H1 (cell line): ENCODE measurements around the gene IFT27. TPM values are rescaled to one million over a fixed set of nuclear protein-coding genes. Genes with fewer than 3 reads are reported as not detected.

ENCODE experiments used
- CTCF ChIA-PET: fragments of 300-600 bp; sonication (Branson Sonifier 250); formaldehyde crosslinking; loops from one replicate; lab custom pipeline; 2021; ENCODE audit not compliant: partially characterized antibody; lab: Charles Lee
- POLR2A ChIA-PET: fragments of 300-600 bp; sonication (Branson Sonifier 250); formaldehyde crosslinking; loops from one replicate; lab custom pipeline; 2021; ENCODE audit warnings: inconsistent platforms; ENCODE audit not compliant: partially characterized antibody; lab: Charles Lee
- DNase-seq, 2 experiments: peaks; one replicate each; pipeline versions ENCODE4 v3.0.0 to v3.0.0-alpha.2; 2010 to 2022; ENCODE audit warnings: low spot score in 2 of 2, low read depth in 1 of 2, mixed read lengths in 1 of 2
- FAIRE-seq: peaks from 2 replicates; lab custom pipeline; 2011; peaks lifted over from hg19 to GRCh38; lab: Jason Lieb, UNC
- H2AFZ ChIP-seq: 2 replicates; pipeline ENCODE4 v1.8.1; 2012; ENCODE audit warnings: low read length, inconsistent platforms
- H2AK5ac ChIP-seq: 2 replicates; pipeline ENCODE4 v1.6.1; 2013; ENCODE audit warnings: low read depth, low read length
- H2BK120ac ChIP-seq: replicated peaks from 2 replicates; pipeline ENCODE3; 2013; ENCODE audit warnings: low read depth, low read length, inconsistent platforms
- H2BK12ac ChIP-seq: 2 replicates; pipeline ENCODE4 v1.6.1; 2013; ENCODE audit warnings: low read depth, low read length
- H2BK15ac ChIP-seq: 2 replicates; pipeline ENCODE4 v1.6.1; 2013; ENCODE audit warnings: low read length
- H2BK20ac ChIP-seq: 2 replicates; pipeline ENCODE4 v1.6.1; 2013; ENCODE audit warnings: low read length
- H2BK5ac ChIP-seq: 2 replicates; pipeline ENCODE4 v1.6.1; 2013; ENCODE audit warnings: low read depth, low read length
- H3K14ac ChIP-seq: 2 replicates; pipeline ENCODE4 v1.6.1; 2013; ENCODE audit warnings: inconsistent platforms; ENCODE audit not compliant: insufficient read length
- H3K18ac ChIP-seq: 2 replicates; pipeline ENCODE4 v1.6.1; 2013; ENCODE audit warnings: low read length; ENCODE audit errors: extremely low read depth
- H3K23ac ChIP-seq: 2 replicates; pipeline ENCODE4 v1.6.1; 2013; ENCODE audit warnings: inconsistent platforms; ENCODE audit not compliant: insufficient read length
- H3K23me2 ChIP-seq: 2 replicates; pipeline ENCODE4 v1.6.1; 2013; ENCODE audit warnings: low read depth, low read length
- H3K27ac ChIP-seq: 2 replicates; pipeline ENCODE4 v1.6.1; 2011; ENCODE audit warnings: low read depth, low read length, inconsistent platforms
- H3K27me3 ChIP-seq, 4 experiments: replicated peaks in 1 of 4; 1 replicate in 1 of 4; 2 replicates in 3 of 4; pipeline versions ENCODE4 v1.6.1 to v1.8.1; 2011 to 2013; ENCODE audit warnings: low read length in 3 of 4, mild to moderate bottlenecking in 3 of 4, inconsistent platforms in 2 of 4, mixed read lengths in 2 of 4, moderate library complexity in 1 of 4; ENCODE audit not compliant: control insufficient read depth in 3 of 4, insufficient read depth in 3 of 4; ENCODE audit errors: extremely low read depth in 1 of 4
- H3K36me3 ChIP-seq, 4 experiments: 2 replicates each; pipeline versions ENCODE4 v1.6.1 to v1.8.1; 2011 to 2013; ENCODE audit warnings: mild to moderate bottlenecking in 4 of 4, low read length in 3 of 4, moderate library complexity in 2 of 4, control low read depth in 1 of 4, inconsistent platforms in 1 of 4; ENCODE audit not compliant: insufficient read depth in 4 of 4, control insufficient read depth in 2 of 4
- H3K4ac ChIP-seq: replicated peaks from 2 replicates; pipeline ENCODE3; 2013; ENCODE audit warnings: low read length, low read depth, mixed read lengths, inconsistent platforms; ENCODE audit not compliant: insufficient read length
- H3K4me1 ChIP-seq, 4 experiments: replicated peaks in 1 of 4; 1 replicate in 1 of 4; 2 replicates in 3 of 4; pipeline versions ENCODE4 v1.6.1 to v1.8.1; 2011 to 2013; ENCODE audit warnings: low read length in 3 of 4, inconsistent platforms in 2 of 4, mixed read lengths in 1 of 4; ENCODE audit not compliant: insufficient read depth in 4 of 4, control insufficient read depth in 3 of 4
- H3K4me2 ChIP-seq, 2 experiments: 2 replicates each; pipeline versions ENCODE4 v1.6.1 to v1.8.1; 2011 to 2013; ENCODE audit warnings: low read depth in 2 of 2, low read length in 2 of 2, control low read depth in 1 of 2, inconsistent platforms in 1 of 2, mild to moderate bottlenecking in 1 of 2; ENCODE audit not compliant: insufficient read depth in 1 of 2
- H3K4me3 ChIP-seq, 4 experiments: fragments of 200-600, 300-600 bp in 1 of 4; sonication (generic), shearing (Covaris generic), sonication (Bioruptor Twin) in 1 of 4; 2 replicates each; pipeline versions ENCODE4 v1.5.1 to v1.8.1; 2011 to 2016; ENCODE audit warnings: low read length in 4 of 4, low read depth in 3 of 4, control low read depth in 2 of 4, inconsistent platforms in 2 of 4, mild to moderate bottlenecking in 2 of 4, mixed read lengths in 1 of 4, moderate library complexity in 1 of 4; ENCODE audit not compliant: insufficient read depth in 2 of 4; ENCODE audit errors: extremely low read depth in 1 of 4
- H3K56ac ChIP-seq: replicated peaks from 2 replicates; pipeline ENCODE3; 2013; ENCODE audit warnings: low read depth, mild to moderate bottlenecking, mixed read lengths, low read length, inconsistent platforms; ENCODE audit not compliant: insufficient read length
- H3K79me1 ChIP-seq: 2 replicates; pipeline ENCODE4 v1.6.1; 2013; ENCODE audit warnings: low read depth, low read length, control low read depth
- H3K79me2 ChIP-seq, 2 experiments: 2 replicates each; pipeline versions ENCODE4 v1.6.1 to v1.8.1; 2012 to 2013; ENCODE audit warnings: low read length in 2 of 2, mild to moderate bottlenecking in 2 of 2, inconsistent platforms in 1 of 2; ENCODE audit not compliant: insufficient read depth in 2 of 2, control insufficient read depth in 1 of 2
- H3K9ac ChIP-seq, 4 experiments: replicated peaks in 1 of 4; 1 replicate in 1 of 4; 2 replicates in 3 of 4; pipeline versions ENCODE4 v1.6.1 to v1.8.1; 2011 to 2013; ENCODE audit warnings: low read depth in 3 of 4, low read length in 3 of 4, control low read depth in 2 of 4, mild to moderate bottlenecking in 2 of 4, moderate library complexity in 2 of 4, inconsistent platforms in 1 of 4; ENCODE audit errors: extremely low read depth in 1 of 4
- H3K9me3 ChIP-seq, 2 experiments: 2 replicates each; pipeline versions ENCODE4 v1.6.1 to v1.8.1; 2012 to 2013; ENCODE audit warnings: mild to moderate bottlenecking in 2 of 2, moderate library complexity in 2 of 2, control low read depth in 1 of 2, inconsistent platforms in 1 of 2, low read depth in 1 of 2, low read length in 1 of 2, mixed read lengths in 1 of 2; ENCODE audit not compliant: insufficient read depth in 2 of 2
- H4K20me1 ChIP-seq, 2 experiments: replicated peaks in 1 of 2; 2 replicates each; pipeline versions ENCODE3 to v1.8.1; 2011 to 2013; ENCODE audit warnings: inconsistent platforms in 2 of 2, low read length in 2 of 2, mild to moderate bottlenecking in 1 of 2; ENCODE audit not compliant: insufficient read depth in 2 of 2, control insufficient read depth in 1 of 2
- H4K5ac ChIP-seq: 2 replicates; pipeline ENCODE4 v1.6.1; 2013; ENCODE audit warnings: low read length, low read depth, mixed read lengths, inconsistent platforms; ENCODE audit not compliant: insufficient read length
- H4K8ac ChIP-seq: 2 replicates; pipeline ENCODE4 v1.8.0; 2013; ENCODE audit warnings: mild to moderate bottlenecking, moderate library complexity, low read length, inconsistent platforms; ENCODE audit not compliant: insufficient read depth; ENCODE audit errors: extremely low read depth
- H4K91ac ChIP-seq: replicated peaks from 2 replicates; pipeline ENCODE3; 2013; ENCODE audit warnings: low read length, mixed read lengths, inconsistent platforms; ENCODE audit not compliant: insufficient read length
- CHD1 ChIP-seq: IDR thresholded peaks from 2 replicates; pipeline ENCODE4 v1.6.1; 2012; ENCODE audit warnings: low read depth, low read length, improper control_type of control experiment
- E2F6 ChIP-seq: IDR thresholded peaks from 2 replicates; pipeline ENCODE4 v1.6.1; 2012; ENCODE audit warnings: inconsistent platforms
- EGR1 ChIP-seq: IDR thresholded peaks from 2 replicates; pipeline ENCODE4 v1.6.1; 2011; ENCODE audit warnings: low read depth, low read length, borderline replicate concordance
- EP300 ChIP-seq, 2 experiments: IDR thresholded peaks; 1 replicate in 1 of 2; 2 replicates in 1 of 2; pipeline ENCODE4 v1.6.1; 2011 to 2012; ENCODE audit warnings: low read depth in 2 of 2, low read length in 2 of 2, mild to moderate bottlenecking in 2 of 2, borderline replicate concordance in 1 of 2, inconsistent platforms in 1 of 2, moderate library complexity in 1 of 2
- JUND ChIP-seq: IDR thresholded peaks from 2 replicates; pipeline ENCODE4 v1.6.1; 2011; ENCODE audit warnings: mild to moderate bottlenecking, improper control_type of control experiment, low read length
- MAX ChIP-seq: IDR thresholded peaks from 2 replicates; pipeline ENCODE4 v1.6.1; 2012; ENCODE audit warnings: inconsistent platforms
- POU5F1 ChIP-seq: IDR thresholded peaks from 2 replicates; pipeline ENCODE4 v1.6.1; 2011; ENCODE audit warnings: low read depth, mild to moderate bottlenecking, low read length, moderate library complexity
- RFX5 ChIP-seq: IDR thresholded peaks from 2 replicates; pipeline ENCODE4 v1.6.1; 2011; ENCODE audit warnings: low read depth, low read length, improper control_type of control experiment, borderline replicate concordance
- SAP30 ChIP-seq: fragments of 300-600 bp; sonication (generic); IDR thresholded peaks from 2 replicates; pipeline ENCODE4 v1.7.1; 2012; ENCODE audit warnings: low read length, moderate library complexity, mild to moderate bottlenecking, inconsistent platforms; ENCODE audit not compliant: insufficient read depth, insufficient replicate concordance
- SIN3A ChIP-seq, 2 experiments: IDR thresholded peaks in 1 of 2; conservative IDR thresholded peaks in 1 of 2; 2 replicates each; pipeline ENCODE4 v1.6.1; 2011 to 2012; ENCODE audit warnings: low read length in 2 of 2, improper control_type of control experiment in 1 of 2, low read depth in 1 of 2, mild to moderate bottlenecking in 1 of 2
- SIX5 ChIP-seq: IDR thresholded peaks from 2 replicates; pipeline ENCODE4 v1.6.1; 2011; ENCODE audit warnings: mild to moderate bottlenecking, low read depth, low read length
- TAF7 ChIP-seq: optimal IDR thresholded peaks from 2 replicates; pipeline ENCODE3; 2011; ENCODE audit warnings: low read depth, mild to moderate bottlenecking, inconsistent platforms, low read length, moderate library complexity, borderline replicate concordance
- TBP ChIP-seq: IDR thresholded peaks from 2 replicates; pipeline ENCODE4 v1.6.1; 2011; ENCODE audit warnings: low read depth, low read length, improper control_type of control experiment
- WGBS, 2 experiments: shearing (Covaris generic) in 1 of 2; methylation state at CpG; one replicate each; pipeline versions ENCODE4 v1.1.6 to v1.1.7; 2013 to 2015; ENCODE audit warnings: low lambda C conversion rate in 2 of 2, mixed read lengths in 2 of 2, inconsistent platforms in 1 of 2, low coverage in 1 of 2, missing lambda C conversion rate in 1 of 2; ENCODE audit not compliant: insufficient replicate concordance in 2 of 2, insufficient coverage in 1 of 2, insufficient read length in 1 of 2; ENCODE audit errors: extremely low coverage in 1 of 2, missing lambda C conversion rate in 1 of 2; 5-methylcytosine and 5-hydroxymethylcytosine counted together
- polyA plus RNA-seq, 7 experiments: library from polyadenylated mRNA; depleted of rRNA in 3 of 7; stranded (reverse) in 5 of 7; unstranded in 2 of 7; fragments of >200 nt in 5 of 7; fragments of 200-250 nt in 2 of 7; gene quantifications; 1 replicate in 5 of 7; 2 replicates in 1 of 7; 4 replicates in 1 of 7; pipeline versions ENCODE4 v1.2.1 to v1.2.3, GENCODE V29; 2011 to 2013; ENCODE audit warnings: missing spikeins in 2 of 7, mixed read lengths in 2 of 7
- total RNA-seq: library from RNA; stranded (reverse); fragmentation: NEBNext Ultra II Directional; extraction: Animal tissue kit (Norgen Biotek cat#: 25700); gene quantifications from 2 replicates; pipeline ENCODE4 v1.2.1, GENCODE V29; 2021

IFT27 gene
- total and polyA plus RNA-seq, 2 of the 8 experiments (the other 6 are each of a cell fraction or from before 2014, with no cell fraction given) = 36.4 to 46.2 TPM

GRCh38 chr22:36732609-36733008, 43.3 kb downstream of the IFT27 start:
- Histone ChIP-seq H3K4ac (no peak overlapping the region), H4K20me1 (peaks cover 0 to 4% of the 10 kb centered on the region in 2 experiments), H4K5ac (no peak overlapping the region), H2BK15ac (no peak overlapping the region), H2BK120ac (no peak overlapping the region), H2BK20ac (no peak overlapping the region), H3K36me3 (no peaks in the 10 kb centered on the region), H3K9ac (peak overlapping the region in 1 of 4 experiments; percentile 15; a peak in 1 of 7 replicates), H3K23me2 (no peaks in the 10 kb centered on the region), H3K23ac (no peak overlapping the region), H3K56ac (no peak overlapping the region), H2BK5ac (no peak overlapping the region), H3K14ac (no peak overlapping the region), H3K79me2 (no peaks in the 10 kb centered on the region), H3K4me1 (no peaks in the 10 kb centered on the region), H4K8ac (no peak overlapping the region), H3K79me1 (no peaks in the 10 kb centered on the region), H3K4me3 (no peak overlapping the region), H3K9me3 (no peaks in the 10 kb centered on the region), H2AK5ac (no peak overlapping the region), H3K4me2 (no peak overlapping the region), H4K91ac (no peak overlapping the region), H3K18ac (no peak overlapping the region), H2BK12ac (no peak overlapping the region), H3K27ac (no peak overlapping the region), H2AFZ (no peak overlapping the region), H3K27me3 (peaks cover 0 to 3% (median 1%) of the 10 kb centered on the region in 4 experiments; a peak in 2 of 7 replicates)
- ChIA-PET POLR2A (no interaction called here), CTCF (interaction anchor here (0.6 to 2.5 kb wide), 2 partner anchors 24 to 52 kb away, joined by 4 to 7 read pairs; no protein-coding TSS in a partner anchor)
- DNase-seq (no peak), FAIRE-seq (no peak)
- 92% methylated on average over 1 of the region's 1 CpG; no CpG with 5 or more reads in 1 of the 2 experiments for WGBS, 2 experiments
- TF ChIP-seq SIN3A (conservative IDR thresholded peaks at IDR 0.05 in 1 of 2, IDR thresholded peaks at IDR 0.05 in 1 of 2; ENCODE audit: low read depth in 1 of 2, low read length in 2 of 2) (no peak), SAP30 (no peak), POU5F1 (no peak), SIX5 (no peak), EGR1 (no peak), JUND (no peak), EP300 (IDR thresholded peaks at IDR 0.05; ENCODE audit: borderline replicate concordance in 1 of 2, low read depth in 2 of 2, low read length in 2 of 2) (no peak), MAX (no peak), RFX5 (no peak), TBP (no peak), CHD1 (no peak), TAF7 (no peak), E2F6 (no peak)
